Dedifferentiated amniotic fluid mesenchymal stem cell (primary cell): ENCODE results near the gene HHIPL1.

Experiments used
- DNase-seq: peaks from one replicate; pipeline ENCODE4 v3.0.0-alpha.2; 2016; ENCODE audit errors: extremely low spot score

Gene HHIPL1

DNA sequence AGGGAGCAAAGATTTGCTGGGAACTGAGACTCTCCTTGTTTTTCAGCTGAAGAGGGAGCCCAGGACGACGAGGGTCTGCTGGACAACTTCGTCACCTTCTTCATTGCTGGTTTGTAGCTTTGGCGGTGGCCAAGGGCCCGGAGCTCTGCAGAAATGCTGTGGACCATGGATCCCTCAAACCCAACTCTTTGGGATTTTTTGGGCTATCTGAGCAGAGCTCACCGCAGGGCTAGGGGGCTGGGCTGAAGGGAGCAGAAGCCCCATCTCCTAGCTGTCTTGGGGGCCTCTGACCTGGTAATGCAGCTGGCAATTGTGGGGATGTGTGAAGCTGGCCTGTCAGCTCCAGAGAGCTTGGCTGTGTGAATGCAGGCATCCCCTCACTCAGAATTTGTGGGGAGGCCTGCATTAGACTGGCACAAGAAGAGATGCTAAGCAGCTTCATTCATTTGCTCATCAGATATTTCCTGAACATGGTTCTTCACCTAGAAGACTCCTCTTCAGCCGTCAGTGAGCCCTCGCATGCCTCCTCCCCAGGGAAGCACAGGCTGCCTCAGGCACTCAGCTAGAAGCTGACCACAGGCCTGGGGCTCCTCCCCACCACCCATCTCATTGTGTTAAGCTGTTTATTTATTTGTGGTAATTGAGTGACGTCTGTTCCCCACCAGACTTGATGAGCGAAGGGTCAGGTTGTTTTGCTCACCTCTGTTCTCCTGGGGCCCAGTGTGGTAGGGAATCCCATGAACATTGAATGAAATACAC is 71.3 kb downstream of the HHIPL1 start:
- no peak for DNase-seq

DNA sequence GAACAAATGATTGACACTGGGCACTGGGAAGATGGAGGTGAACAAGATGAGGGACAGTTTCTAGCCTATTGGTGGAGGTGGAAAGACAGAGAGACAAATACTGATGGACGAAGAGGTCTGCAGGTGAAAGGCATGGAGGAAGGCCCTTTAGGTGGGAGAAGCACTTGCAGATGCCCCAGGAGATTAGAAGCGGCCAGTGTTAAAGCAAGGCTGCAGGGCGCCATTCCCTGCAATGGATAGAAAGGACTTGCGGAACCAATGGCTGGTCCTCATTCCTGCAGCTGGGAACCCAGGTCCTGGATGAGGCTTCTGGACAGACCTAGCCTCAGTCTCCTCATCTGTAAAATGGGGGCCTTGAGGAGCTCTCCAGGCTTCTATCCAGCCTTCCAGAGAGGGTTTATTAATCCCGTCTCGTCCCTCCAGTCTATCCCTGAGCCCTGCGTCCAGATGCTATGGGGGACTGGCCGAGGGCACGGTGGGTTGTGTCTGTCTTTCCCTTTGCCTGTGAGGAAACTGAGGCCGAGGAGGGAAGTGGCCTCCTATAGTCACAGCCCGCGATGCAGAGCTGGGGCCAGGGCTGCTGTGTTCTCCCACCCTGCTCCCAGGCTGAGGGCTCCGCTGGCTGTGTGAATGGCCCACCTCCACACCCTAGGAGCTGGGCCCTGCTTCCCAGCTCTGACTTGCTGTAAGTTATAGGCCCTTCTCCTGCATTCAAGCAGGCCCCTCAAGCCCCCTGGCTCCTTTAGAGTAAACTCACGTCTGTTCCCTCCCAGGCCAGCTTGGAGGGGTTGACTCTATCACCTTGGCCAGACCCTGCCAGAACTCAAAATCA is 72.1 kb downstream of the HHIPL1 start:
- DNase-seq = no peak

DNA sequence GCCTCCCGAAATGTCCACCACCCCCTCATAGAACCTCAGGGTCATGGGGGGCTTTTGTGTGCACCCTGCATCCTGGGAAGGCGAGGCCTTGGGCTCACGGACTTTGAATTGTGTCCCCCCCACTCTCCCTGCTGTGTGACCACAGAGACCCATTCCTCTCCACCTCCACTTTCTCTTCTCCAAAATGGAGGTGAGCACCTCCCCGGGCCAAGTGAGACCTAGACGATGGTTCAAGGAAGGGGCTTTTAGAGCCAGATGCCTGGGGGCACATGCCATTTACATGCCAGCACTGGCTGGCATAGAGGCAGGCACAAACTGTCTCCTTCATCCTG is 72.7 kb downstream of the HHIPL1 start:
- no peak for DNase-seq

DNA sequence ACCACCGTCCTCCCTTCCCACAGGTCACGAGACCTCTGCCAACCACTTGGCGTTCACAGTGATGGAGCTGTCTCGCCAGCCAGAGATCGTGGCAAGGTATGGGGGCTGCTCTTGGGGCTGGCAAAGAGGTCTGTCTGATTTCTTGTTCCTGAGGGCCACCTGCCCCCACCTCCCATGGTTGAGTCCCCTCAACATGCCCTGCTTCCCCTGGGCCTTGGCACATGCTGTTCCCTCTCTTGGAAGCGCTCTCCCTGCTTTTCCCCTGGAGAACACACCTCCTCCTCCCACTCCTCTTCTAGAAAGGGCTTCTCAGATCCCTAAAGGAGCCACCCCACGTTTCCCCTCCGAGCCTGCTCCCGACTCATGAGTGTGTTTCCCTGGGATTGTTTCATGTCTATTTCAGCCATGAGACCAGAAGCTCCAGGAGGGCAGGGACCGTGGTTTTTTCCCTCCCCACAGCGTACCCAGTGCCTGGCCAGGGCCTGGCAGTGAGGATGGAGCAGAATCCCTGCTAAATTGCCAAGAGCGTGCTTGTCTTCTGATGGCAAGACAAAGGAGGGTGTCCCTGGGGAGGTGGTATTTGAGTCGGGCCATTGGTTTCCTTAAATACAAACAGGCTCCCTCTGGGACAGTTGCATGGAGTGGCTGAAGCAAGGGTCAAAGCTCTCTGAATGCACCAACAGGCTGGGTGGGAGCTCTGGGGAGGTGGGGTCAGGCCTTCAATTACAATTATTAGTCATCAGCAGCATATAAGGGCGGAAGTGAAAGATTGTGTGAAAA is 73.3 kb downstream of the HHIPL1 start:
- no peak for DNase-seq

DNA sequence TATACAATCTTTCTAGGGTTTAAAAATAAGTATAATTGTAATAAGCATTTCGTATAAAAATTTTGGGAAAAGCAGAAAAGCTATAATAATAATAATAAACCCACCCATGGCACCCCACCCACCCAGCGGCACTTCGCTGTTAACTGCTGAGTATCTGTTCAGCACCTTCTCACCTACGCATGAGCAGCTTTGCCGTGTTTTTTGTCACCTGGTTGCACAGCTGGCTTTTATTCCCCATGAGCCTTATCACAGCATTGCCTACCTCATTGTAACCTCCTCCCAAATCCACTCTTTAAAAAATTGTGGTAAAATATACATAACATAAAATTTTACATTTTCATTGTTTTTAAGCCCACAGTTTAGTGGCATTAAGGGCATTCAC is 73.9 kb downstream of the HHIPL1 start:
- DNase-seq = no peak

DNA sequence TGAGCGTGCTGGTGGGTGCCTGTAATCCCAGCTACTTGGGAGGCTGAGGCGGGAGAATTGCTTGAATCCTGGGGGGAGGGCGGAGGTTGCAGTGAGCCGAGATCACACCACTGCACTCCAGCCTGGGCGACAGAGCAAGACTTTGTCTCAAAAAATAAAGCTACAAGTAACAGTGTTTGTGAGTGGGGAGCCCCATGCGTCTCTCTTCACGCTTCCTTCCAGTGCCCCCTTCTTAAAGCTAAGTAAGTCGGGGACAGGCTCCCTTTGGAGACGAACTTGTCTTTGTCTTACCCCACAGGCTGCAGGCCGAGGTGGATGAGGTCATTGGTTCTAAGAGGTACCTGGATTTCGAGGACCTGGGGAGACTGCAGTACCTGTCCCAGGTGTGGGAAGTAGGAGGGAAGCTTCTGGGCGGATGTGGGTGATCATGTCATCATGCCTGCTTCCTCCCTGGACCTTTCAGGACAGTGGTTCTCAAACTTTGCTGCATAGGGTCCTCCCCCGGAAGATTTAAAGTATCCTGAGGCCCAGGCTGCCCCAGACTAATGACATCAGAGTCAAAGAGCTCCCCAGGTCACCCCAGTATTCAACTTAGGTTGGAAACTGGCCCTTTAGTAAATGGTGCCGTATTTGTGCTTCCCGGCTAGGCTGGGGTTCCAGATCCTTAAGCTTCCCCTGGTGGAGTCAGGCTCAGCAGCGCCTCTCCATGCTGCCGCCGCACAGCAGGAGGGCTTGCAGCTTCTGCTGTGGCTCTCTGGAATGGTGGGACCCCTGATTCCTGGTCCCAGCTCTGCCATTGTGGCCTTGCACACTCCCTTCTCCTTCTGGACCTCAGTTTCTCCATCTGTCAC is 76.2 kb downstream of the HHIPL1 start:
- no peak for DNase-seq

DNA sequence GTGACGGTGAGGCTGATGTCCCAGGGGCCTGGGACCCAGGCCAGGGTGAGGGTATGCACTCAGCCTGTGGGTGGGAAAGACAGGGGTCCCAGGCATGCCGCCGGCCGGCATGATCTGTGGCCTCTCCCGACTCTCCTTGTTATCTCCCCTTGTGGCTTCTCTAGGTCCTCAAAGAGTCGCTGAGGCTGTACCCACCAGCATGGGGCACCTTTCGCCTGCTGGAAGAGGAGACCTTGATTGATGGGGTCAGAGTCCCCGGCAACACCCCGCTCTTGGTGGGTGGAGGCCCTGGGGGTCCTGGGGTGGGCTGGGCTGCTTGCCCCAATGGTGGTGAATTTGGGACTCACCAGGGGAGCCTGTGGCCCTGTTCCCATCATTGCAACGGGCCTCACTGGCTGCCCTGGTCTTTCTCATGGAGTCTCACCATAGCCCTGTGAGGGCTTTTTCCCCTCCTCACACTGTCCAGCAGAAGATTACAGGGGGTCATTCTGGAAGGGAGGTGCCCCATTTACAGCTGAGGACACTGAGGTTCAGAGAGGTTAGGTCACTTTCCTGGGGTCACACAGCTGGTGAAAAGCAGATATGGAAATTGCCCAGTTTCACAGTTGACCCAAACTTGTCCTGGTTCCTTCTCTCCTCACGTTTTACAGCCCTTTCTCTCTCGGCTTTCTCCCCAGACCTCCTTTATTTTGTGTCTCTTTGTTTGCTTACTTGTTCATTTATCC is 77.0 kb downstream of the HHIPL1 start:
- DNase-seq = no peak

DNA sequence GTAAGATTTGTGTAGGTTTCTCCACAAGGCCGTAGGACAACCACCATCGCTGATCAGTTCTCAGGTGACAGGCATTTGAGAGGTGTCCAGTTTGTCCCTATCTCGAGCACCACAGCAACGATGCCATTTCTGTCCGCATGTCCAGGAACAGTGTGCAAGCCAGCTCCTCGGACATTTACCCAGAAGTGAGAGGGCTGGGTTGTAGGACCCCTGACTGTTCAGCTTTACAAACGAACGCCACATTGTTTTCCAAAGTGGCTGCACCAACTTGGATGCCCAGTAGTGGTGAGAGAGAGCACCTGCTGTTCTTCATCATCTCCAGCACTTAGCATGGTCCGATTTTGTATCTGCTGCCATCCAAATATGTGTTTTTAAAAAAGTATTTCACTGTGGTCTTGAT is 77.8 kb downstream of the HHIPL1 start:
- DNase-seq = no peak

DNA sequence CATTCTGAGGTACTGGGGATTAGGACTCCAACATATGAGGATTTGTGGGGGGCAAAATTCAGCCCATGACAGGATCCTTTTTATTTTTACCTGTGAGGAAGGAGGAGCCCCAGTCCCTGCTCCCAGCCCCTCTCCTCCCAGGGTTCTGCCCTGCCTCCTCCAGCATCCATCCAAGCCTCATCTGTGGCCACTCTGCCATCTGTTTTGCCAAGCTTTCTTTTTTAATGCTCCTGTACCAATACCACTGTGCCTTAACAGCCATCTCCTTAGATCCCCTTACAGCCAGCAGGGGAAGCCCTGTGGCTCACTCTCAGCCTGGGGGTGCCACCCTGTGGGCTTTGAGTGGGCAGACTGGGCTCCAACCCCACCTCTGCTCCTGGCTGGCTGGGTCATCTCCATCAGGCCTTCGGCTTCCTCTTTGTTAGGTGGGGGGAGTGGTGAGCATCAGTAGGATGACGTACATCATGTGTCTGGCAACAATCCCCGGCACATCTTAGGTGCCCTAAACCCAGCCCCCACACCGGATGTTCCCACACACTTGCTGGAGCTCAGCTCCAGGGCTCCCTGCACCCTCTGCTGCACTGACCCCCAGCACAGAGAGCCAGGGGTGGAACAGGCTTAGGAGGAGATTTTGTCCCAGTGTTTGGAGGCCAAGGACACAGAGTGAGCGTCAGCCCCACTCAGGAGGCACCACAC is 79.4 kb downstream of the HHIPL1 start:
- DNase-seq = no peak

DNA sequence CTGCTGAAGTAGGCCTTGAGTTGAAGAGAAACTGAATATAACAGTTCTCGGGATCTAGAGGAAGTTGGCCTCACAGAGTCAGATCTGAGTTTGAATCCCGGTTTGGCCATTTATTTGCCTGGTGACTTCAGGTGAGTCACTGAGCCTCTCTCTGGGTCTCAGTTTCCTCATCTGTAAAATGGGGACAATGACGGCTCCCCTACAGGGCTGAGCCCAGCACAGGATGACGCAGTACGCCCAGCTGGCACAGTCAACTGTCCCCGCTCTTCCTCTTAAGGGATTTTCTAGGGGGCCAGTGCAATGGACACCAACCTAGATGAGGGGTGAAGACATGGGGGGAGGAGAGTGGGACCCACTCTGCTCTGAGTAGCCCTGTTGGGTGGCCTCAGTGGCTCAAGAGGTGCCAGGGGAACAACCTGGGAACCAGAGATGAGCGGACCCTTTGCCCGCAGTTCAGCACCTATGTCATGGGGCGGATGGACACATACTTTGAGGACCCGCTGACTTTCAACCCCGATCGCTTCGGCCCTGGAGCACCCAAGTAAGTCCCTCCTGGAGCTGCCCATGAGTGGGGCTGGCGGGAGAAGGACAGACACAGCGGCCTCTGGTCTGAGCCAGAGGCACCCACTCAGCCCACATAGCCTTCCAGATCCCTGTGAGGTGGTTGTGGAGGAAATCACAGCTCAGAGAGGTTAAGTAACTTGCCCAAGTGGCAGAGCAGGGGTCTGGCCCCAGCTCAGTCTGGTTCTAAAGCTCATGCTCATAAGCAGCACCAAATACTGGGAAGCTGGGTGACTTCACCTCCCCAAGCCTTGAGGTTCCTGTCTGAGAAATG is 80.2 kb downstream of the HHIPL1 start:
- no peak for DNase-seq

DNA sequence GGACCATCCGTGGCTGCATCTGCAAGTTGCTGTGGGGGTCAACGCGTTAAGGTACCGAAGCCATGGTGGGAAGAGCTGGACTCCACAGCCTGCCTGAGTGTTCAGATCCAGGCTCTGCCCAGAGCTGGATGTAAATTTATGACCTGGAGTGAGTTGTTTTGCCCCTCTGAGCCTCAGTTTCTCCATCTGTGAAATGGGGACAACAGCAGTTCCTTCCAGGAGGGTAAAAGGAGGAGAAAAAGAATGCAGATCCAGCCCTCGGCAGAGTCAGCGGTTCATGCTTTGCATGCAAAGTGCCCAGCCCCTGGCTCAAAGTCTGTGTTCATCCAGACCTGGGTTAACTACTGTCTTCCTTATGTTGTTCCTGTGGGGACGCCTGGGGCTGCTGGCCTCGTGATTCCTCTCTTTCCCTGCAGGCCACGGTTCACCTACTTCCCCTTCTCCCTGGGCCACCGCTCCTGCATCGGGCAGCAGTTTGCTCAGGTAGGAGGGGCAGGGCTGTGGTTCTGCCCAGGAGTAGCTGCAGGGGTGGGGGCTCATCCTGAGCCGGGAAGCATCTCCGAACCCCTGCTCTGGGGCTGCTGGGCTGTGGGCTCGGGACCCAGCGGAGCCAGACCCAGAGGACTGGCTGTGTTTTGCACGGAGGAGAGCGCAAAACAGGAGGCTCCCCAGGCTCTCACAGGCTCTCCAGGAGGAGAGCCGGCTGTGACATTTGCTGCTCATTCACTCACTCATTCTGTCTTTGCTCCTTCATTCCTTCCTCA is 81.0 kb downstream of the HHIPL1 start:
- DNase-seq = no peak

DNA sequence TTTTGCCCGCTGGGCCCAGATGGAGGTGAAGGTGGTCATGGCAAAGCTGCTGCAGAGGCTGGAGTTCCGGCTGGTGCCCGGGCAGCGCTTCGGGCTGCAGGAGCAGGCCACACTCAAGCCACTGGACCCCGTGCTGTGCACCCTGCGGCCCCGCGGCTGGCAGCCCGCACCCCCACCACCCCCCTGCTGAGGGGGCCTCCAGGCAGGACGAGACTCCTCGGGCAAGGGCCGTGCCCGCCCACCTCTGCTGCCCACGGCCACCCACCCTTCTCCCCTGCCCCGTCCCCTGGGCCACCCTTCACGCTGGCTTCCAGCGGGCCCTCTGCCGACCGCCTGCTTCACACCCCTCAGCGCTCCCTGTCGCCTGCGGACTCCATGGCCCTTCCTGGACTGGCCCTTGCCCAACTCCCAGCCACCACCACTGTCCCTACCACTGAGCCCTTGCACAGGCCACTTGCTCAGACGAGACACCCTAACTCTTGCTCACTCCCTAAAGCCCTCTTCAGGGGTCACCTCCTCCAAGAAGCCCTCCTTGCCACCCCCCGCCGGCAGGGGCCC is 81.7 kb downstream of the HHIPL1 start:
- DNase-seq = no peak

DNA sequence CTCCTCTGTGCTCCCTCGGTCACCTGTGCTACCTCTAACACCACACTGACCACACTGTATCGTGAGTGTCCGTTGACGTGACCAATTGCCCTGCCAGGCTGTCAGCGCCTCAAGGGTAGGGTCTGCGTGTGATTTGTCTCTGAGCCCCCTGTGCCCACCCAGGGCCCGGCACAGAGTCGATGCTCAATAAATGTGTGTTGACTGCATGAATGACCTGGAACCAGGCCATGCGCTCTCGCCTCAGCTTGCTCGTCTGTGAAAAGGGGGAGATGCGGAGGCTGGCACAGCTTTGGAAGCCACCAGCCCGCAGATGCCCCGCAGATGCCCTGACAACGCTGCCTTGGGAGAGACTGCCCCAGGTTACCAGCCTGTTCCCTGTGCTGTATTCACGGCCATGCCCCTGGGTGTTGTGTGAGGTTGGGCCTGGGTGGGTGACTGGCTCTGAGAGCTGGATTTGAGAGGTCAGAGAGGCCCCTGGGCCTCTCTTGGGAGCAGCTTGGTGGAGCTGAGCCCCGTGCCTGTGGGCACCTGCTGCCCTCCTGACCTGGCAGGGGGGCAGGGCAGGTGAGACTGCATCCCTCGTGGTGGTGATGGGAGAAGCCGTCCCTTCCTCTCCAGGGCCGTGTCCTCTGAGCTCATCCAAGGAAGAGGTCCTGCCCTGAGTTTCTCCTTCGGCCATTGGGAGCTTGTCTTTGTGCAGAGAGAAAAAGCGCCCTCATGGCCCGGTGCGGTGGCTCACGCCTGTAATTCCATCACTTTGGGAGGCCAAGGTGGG is 82.4 kb downstream of the HHIPL1 start:
- DNase-seq = no peak

DNA sequence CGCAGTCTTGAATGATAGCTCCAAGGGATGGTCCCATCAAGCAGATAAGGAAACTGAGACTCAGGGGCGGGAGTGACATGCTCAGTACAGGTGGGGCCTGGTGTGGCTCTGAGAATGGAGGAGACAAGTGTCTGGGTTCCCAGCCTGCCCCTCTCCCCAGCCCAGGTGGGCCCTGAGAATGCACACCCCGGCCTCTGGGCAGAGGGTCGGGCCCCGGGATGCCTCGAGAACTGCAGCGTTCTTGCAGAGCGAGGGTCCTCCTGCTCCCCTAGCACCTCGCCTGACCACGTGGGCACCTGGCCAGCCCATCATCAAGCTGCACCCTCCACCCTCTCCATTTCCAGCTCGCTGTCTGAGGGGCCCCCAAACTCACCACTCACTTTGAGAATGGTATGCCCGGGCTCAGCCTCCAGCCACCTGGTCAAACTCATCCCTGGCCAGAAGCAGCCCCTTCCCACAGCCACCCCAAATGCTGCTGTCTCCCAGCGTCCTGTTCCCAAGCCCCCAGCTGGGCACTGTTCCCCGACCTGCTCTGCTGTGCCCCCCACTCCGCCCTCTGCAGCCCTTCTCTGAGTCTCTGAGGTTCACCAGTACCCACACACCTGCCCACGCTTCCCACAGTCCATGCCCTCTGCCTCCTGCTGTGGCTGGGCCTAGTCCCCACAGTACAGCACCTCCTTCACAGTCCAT is 83.4 kb downstream of the HHIPL1 start:
- DNase-seq = no peak

DNA sequence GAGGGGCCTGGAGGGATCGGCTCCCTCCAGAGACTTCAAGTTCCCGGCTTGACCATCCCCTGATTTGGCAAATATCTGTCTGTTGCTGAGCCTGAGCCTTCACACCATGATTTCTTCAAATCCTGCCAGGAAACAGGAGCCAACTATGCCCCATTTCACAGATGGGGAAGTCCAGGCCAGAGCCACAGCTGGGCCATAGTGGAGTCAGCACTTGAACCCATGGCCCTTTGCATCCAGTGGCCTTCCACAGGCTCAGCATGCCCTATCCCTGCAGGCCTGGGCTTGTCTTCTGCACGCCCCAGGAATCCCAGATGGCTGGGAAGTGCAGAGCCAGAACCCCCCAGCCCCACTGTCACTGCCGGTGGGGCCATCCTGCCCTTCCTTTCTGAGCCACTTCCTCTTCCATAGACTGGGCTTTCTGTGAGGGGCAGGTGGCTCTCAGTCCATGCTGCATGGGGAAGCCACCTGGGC is 84.1 kb downstream of the HHIPL1 start:
- no peak for DNase-seq
